ENCODE data around the gene CASP9. TPM values are rescaled to one million over a fixed set of nuclear protein-coding genes. Genes with fewer than 3 reads are reported as not detected.

The CASP9 gene
- total and polyA plus RNA-seq, 8 donors: 9.8 to 22.5 (median 19.1) TPM

- H3K36me3 ChIP-seq: peaks cover 0 to 42% of the 10 kb centered on the region in 2 donors
- H3K4me1 ChIP-seq: peaks cover 0 to under 1% of the 10 kb centered on the region in 2 donors
- intact Hi-C loops (cut with DNase I): no loop called here
- no peak overlapping the region for H3K27ac ChIP-seq
- DNase-seq (no peak), ATAC-seq (no peak)
- H3K27me3 ChIP-seq: no peaks in the 10 kb centered on the region
- H3K4me3 ChIP-seq: no peak overlapping the region
- TF ChIP-seq CTCF (IDR thresholded peaks at IDR 0.05): no peak
- no peaks in the 10 kb centered on the region for H3K9me3 ChIP-seq
Measured at GRCh38 chr1:15509586-15509985, 14.4 kb downstream of the CASP9 start.

GRCh38 chr1:15508700-15509487 is 15.1 kb downstream of the CASP9 start:
- Histone ChIP-seq H3K9me3 (no peaks in the 10 kb centered on the region), H3K4me1 (no peaks in the 10 kb centered on the region), H3K27me3 (no peaks in the 10 kb centered on the region), H3K27ac (no peak overlapping the region), H3K4me3 (no peak overlapping the region), H3K36me3 (peaks cover 0 to 48% of the 10 kb centered on the region in 2 donors)
- ATAC-seq (no peak), DNase-seq (no peak)
- intact Hi-C loops (cut with DNase I): no loop called here
- TF ChIP-seq CTCF (IDR thresholded peaks at IDR 0.05): no peak

- H3K27ac ChIP-seq: no peak overlapping the region
- peaks cover 0 to 54% of the 10 kb centered on the region in 2 donors for H3K36me3 ChIP-seq
- intact Hi-C loops (cut with DNase I): no loop called here
- no peaks in the 10 kb centered on the region for H3K4me1 ChIP-seq
- no peak for DNase-seq
- ATAC-seq: no peak
- no peaks in the 10 kb centered on the region for H3K9me3 ChIP-seq
- H3K4me3 ChIP-seq: no peak overlapping the region
- H3K27me3 ChIP-seq: no peaks in the 10 kb centered on the region
- TF ChIP-seq CTCF (IDR thresholded peaks at IDR 0.05): no peak
Measured at GRCh38 chr1:15507278-15507677, 16.7 kb downstream of the CASP9 start.

GRCh38 chr1:15506831-15507230 is 17.2 kb downstream of the CASP9 start:
- H3K4me3 ChIP-seq: no peak overlapping the region
- DNase-seq (no peak), ATAC-seq (no peak)
- no peak for TF ChIP-seq CTCF (IDR thresholded peaks at IDR 0.05)
- peaks cover 0 to 54% of the 10 kb centered on the region in 2 donors for H3K36me3 ChIP-seq
- H3K9me3 ChIP-seq: no peaks in the 10 kb centered on the region
- H3K27me3 ChIP-seq: no peaks in the 10 kb centered on the region
- no peaks in the 10 kb centered on the region for H3K4me1 ChIP-seq
- intact Hi-C loops (cut with DNase I): no loop called here
- H3K27ac ChIP-seq: no peak overlapping the region

- TF ChIP-seq CTCF (IDR thresholded peaks at IDR 0.05): no peak
- no peaks in the 10 kb centered on the region for H3K4me1 ChIP-seq
- peaks cover 0 to 54% of the 10 kb centered on the region in 2 donors for H3K36me3 ChIP-seq
- H3K9me3 ChIP-seq: no peaks in the 10 kb centered on the region
- H3K27me3 ChIP-seq: no peaks in the 10 kb centered on the region
- no peak overlapping the region for H3K4me3 ChIP-seq
- no peak for DNase-seq
- no peak overlapping the region for H3K27ac ChIP-seq
- intact Hi-C loops (cut with DNase I): no loop called here
- ATAC-seq: no peak
Measured at GRCh38 chr1:15504436-15504835, 19.6 kb downstream of the CASP9 start.

Measured in left lung (tissue), 10 donors.